22Rv1 (cell line): ENCODE data around the gene GJD3.

Experiments used
- H3K27ac ChIP-seq: fragments of 450-650 bp; 2 replicates; pipeline ENCODE4 v1.5.1; 2017
- ZFX ChIP-seq: fragments of 450-650 bp; IDR thresholded peaks from 2 replicates; pipeline ENCODE4 v1.6.1; 2017; ENCODE audit warnings: antibody characterized with exemption, borderline replicate concordance
- TF ChIP-seq, protein P1 (sequence below): fragments of 450-650 bp; IDR thresholded peaks from 2 replicates; pipeline ENCODE4 v1.5.1; 2017; ENCODE audit warnings: mild to moderate bottlenecking

The GJD3 gene

DNA sequence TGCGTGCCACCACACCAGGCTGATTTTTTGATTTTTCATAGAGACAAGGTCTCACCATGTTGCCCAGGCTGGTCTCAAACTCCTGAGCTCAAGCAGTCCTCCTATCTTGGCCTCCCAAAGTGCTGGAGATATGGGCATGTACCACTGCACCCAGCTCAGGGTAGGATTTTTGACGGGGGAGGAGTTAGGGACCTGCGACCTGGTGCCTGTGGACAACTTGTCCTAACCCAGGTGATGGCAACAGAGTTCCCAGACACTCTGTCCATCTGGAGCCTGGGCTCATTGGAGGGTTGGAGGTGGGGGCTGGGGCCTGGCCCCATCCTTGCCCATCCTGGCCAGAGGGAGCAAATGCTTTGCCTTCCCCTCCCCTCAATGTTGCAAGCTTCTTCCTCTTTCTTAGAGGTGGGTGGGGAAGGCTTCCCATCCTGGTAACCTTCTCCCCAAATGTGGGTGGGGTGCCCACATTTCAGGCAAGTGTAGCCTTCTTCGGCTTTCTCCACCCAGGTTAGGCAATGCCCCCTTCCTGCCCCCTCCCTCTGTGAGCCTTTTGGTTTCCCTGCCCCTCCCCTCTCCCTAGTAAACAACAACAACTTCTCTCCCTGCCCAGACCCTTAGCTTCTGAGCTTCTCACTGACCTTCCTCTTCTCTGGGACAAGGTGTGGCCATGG lies 30.6 kb downstream of the GJD3 start:
- H3K27ac ChIP-seq = no peak overlapping the region
- TF ChIP-seq, protein P1, sequence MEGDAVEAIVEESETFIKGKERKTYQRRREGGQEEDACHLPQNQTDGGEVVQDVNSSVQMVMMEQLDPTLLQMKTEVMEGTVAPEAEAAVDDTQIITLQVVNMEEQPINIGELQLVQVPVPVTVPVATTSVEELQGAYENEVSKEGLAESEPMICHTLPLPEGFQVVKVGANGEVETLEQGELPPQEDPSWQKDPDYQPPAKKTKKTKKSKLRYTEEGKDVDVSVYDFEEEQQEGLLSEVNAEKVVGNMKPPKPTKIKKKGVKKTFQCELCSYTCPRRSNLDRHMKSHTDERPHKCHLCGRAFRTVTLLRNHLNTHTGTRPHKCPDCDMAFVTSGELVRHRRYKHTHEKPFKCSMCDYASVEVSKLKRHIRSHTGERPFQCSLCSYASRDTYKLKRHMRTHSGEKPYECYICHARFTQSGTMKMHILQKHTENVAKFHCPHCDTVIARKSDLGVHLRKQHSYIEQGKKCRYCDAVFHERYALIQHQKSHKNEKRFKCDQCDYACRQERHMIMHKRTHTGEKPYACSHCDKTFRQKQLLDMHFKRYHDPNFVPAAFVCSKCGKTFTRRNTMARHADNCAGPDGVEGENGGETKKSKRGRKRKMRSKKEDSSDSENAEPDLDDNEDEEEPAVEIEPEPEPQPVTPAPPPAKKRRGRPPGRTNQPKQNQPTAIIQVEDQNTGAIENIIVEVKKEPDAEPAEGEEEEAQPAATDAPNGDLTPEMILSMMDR = no peak
- no peak for TF ChIP-seq ZFX

DNA sequence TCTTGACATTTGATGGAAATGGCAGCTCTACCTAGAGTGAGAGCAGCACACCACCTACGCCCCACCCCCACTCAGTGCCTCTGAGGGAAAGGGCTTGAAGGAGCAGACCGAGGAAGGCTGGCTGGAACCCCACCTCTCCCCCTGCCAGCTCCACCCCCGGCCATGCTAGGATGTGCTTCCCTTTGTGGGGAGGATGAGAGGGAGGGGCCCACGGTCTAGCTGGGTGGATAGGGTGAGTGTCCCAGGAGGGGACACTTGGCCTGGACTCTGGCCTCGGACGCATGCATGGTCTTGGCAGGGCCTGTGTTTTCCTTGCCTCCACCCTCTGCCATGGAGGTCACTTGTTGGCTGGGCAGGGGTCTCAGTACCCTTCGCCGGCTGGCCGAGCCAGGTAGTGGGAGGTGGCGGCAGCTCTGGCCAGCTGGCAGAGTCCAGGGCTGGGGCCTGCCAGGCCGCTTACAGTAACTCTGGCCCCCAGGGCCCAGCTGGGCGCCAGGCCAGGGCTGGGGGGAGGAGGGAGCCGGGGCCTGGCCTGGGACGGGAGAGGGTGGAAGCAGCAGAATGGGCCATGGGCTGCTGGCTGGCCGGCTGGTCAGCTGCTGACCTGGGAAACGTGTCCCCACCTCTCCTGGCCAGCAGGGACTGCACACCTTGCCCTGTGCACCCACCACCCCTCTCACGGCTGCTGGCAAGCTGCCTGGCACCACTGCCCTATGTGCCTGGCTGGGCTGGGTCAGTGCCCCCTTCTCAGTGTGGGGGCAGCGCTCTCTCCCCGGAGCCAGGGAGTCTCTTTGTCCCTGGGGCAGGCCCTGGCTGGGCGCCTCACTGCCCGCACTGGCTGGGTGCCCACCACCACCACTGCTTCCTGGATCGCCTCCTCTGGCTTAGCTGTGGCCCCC lies 32.5 kb downstream of the GJD3 start:
- no peak overlapping the region for H3K27ac ChIP-seq
- no peak for TF ChIP-seq ZFX
- TF ChIP-seq, protein P1 = no peak

DNA sequence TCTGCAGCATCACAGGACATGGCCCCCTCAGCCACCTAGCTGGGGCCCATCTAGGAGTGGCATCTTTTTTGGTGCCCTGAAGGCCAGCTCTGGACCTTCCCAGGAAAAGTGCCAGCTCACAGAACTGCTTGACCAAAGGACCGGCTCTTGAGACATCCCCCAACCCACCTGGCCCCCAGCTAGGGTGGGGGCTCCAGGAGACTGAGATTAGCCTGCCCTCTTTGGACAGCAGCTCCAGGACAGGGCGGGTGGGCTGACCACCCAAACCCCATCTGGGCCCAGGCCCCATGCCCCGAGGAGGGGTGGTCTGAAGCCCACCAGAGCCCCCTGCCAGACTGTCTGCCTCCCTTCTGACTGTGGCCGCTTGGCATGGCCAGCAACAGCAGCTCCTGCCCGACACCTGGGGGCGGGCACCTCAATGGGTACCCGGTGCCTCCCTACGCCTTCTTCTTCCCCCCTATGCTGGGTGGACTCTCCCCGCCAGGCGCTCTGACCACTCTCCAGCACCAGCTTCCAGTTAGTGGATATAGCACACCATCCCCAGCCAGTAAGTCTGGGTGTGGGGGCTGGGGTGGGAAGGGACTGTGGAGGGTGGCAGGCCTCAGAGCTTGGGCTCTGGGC lies 33.6 kb downstream of the GJD3 start:
- TF ChIP-seq ZFX = no peak
- TF ChIP-seq, protein P1 = no peak
- no peak overlapping the region for H3K27ac ChIP-seq

DNA sequence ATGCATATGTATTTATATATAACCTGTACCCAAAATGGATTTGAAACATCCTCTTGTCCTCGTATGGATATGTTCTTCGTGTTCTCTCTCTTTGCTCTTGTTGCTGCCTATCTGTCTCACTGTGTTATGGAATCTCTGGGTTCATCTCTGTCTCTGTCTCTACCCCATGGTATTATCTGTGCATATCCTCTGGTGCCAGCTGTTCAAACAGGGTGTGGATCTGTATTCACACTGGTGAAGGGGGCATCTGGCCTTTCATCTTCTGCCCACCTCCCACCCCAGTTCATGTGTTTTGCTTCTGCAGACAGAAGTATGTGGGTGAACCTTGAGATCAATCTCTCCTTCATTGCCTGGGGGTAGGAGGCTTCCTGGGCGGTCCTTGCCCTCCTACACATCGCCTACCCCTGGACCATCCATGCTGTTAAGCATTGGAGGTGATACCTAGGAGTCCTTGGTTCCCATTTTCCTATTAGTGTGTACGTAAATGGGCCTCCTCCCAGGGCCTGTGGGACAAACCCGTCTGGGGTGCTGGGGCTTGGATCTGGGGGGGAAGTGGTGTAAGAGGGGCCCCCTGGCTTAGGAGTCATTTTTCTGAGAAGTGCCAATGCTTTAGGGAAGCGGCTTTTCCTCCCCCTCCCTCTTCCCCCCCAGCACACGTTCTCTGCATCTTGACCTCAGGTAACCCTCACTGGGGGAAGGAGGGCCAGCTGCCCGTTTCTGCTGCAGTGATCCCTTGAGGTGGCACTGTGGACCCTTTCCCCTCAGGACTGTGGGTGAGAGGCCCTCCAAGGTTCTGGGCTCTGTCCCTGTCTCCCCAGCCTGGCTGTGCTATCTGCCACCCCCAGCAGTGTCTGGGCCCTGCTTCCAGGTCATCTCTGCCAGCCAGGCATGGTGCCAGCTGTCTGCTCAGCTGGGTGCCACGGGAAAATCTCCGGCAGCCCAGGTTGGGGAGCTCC lies 34.4 kb downstream of the GJD3 start:
- no peak overlapping the region for H3K27ac ChIP-seq
- TF ChIP-seq, protein P1 = no peak
- TF ChIP-seq ZFX = no peak

DNA sequence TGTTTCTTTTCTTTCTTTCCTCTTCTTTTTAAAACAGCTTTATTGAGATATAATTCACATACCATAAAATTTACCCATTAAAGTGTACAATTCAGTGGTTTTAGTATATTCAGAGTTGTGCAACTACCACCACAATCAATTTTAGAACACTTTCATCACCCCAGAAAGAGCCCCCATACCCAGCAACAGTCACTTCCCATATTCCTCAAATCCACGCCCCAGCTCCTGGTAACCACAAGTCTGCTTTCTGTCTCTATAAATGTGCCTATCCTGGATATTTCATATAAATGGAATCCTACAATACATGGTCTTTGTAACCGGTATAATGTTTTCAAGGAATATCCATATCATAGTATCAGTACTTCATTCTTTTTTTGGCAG lies 36.2 kb downstream of the GJD3 start:
- TF ChIP-seq ZFX = no peak
- TF ChIP-seq, protein P1 = no peak
- H3K27ac ChIP-seq = no peak overlapping the region

DNA sequence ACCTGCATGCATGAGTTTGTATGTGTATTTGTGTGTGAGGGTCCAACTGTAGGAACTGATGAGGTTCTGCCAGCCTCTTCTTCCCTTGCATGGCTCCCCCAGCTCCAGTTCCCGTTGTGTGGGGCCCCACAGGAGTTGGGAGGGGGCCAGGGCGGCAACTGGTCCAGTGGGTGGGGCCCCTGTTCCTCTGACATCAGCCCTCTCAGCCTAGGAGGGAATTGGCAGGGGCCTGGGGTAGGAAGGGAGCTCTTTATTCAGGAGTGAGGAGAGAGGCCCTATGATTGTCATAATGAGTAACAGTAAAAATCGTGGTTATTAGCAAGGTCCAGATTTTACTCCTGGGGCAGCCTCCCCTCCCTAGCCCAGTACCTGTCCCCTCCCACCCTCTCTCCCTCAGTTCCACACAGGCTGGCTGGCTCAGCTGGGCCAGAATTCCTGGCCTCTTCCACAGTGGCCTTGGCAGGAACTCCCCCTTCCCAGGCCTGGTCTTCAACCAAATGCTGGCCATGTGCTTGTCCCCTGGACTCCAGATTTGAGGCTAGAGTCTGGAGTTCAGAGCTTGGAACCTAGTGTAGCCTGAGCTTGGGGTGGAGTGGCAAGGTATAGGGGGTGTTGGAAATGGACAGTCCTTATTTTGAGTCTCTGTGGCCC lies 36.7 kb downstream of the GJD3 start:
- no peak overlapping the region for H3K27ac ChIP-seq
- TF ChIP-seq, protein P1 = no peak
- TF ChIP-seq ZFX = no peak
